ENCODE data around the gene CDYL. TPM values are rescaled to one million over a fixed set of nuclear protein-coding genes. Genes with fewer than 3 reads are reported as not detected.

CDYL gene
- total RNA-seq, 2 donors from 2014 or later: 55.1 to 58.2 TPM

DNA sequence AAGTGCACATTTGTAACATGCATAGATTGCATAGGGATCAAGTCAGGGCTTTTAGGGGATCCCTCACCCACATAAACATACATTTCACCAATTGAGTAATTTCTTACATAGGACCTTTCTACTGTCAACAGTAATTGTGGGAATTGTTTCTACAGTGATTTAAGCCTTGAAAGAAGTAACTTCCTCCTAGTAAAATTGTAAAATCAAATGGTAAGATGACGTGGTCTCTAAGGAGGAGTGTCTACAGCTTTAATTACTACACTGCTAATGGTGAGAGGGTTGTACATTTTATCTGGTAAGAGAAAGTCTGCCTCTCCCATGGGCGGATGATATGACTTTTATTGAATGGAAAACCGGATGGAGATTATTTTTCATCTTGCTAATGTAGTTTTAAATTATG lies 129.6 kb downstream of the CDYL start:
- no peaks in the 10 kb centered on the region for H3K27me3 ChIP-seq (ENCODE audit: control insufficient read depth, insufficient read depth, low read length, poor library complexity, severe bottlenecking)
- no peak overlapping the region for H3K27ac ChIP-seq (ENCODE audit: low read depth, low read length)
- Mint-ChIP-seq H3K4me3 (no peak overlapping the region), H3K27me3 (ENCODE audit: insufficient read depth) (no peaks in the 10 kb centered on the region), H3K27ac (no peak overlapping the region), H3K36me3 (ENCODE audit: low read depth) (peaks cover 19% of the 10 kb centered on the region), H3K4me1 (peaks cover 36% of the 10 kb centered on the region), H3K9me3 (no peaks in the 10 kb centered on the region)
- H3K9me3 ChIP-seq (ENCODE audit: control insufficient read depth, low read length): no peaks in the 10 kb centered on the region
- WGBS, 2 experiments (ENCODE audit: insufficient coverage in 1 of 2, insufficient read length in 1 of 2): 91 to 92% methylated on average over 2 to 3 of the region's 3 CpGs
- no peak for DNase-seq
- no peak overlapping the region for H3K9ac ChIP-seq (ENCODE audit: extremely low read depth, low read length, poor library complexity, severe bottlenecking)
- no peak overlapping the region for H3K4me3 ChIP-seq (ENCODE audit: low read length)
- H3K36me3 ChIP-seq (ENCODE audit: control insufficient read depth, insufficient read depth, low read length): peaks cover 27% of the 10 kb centered on the region
- peaks cover 9% of the 10 kb centered on the region for H3K4me1 ChIP-seq (ENCODE audit: control insufficient read depth, insufficient read depth, low read length)
- TF ChIP-seq, protein P1, sequence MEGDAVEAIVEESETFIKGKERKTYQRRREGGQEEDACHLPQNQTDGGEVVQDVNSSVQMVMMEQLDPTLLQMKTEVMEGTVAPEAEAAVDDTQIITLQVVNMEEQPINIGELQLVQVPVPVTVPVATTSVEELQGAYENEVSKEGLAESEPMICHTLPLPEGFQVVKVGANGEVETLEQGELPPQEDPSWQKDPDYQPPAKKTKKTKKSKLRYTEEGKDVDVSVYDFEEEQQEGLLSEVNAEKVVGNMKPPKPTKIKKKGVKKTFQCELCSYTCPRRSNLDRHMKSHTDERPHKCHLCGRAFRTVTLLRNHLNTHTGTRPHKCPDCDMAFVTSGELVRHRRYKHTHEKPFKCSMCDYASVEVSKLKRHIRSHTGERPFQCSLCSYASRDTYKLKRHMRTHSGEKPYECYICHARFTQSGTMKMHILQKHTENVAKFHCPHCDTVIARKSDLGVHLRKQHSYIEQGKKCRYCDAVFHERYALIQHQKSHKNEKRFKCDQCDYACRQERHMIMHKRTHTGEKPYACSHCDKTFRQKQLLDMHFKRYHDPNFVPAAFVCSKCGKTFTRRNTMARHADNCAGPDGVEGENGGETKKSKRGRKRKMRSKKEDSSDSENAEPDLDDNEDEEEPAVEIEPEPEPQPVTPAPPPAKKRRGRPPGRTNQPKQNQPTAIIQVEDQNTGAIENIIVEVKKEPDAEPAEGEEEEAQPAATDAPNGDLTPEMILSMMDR (conservative IDR thresholded peaks at IDR 0.05): no peak

DNA sequence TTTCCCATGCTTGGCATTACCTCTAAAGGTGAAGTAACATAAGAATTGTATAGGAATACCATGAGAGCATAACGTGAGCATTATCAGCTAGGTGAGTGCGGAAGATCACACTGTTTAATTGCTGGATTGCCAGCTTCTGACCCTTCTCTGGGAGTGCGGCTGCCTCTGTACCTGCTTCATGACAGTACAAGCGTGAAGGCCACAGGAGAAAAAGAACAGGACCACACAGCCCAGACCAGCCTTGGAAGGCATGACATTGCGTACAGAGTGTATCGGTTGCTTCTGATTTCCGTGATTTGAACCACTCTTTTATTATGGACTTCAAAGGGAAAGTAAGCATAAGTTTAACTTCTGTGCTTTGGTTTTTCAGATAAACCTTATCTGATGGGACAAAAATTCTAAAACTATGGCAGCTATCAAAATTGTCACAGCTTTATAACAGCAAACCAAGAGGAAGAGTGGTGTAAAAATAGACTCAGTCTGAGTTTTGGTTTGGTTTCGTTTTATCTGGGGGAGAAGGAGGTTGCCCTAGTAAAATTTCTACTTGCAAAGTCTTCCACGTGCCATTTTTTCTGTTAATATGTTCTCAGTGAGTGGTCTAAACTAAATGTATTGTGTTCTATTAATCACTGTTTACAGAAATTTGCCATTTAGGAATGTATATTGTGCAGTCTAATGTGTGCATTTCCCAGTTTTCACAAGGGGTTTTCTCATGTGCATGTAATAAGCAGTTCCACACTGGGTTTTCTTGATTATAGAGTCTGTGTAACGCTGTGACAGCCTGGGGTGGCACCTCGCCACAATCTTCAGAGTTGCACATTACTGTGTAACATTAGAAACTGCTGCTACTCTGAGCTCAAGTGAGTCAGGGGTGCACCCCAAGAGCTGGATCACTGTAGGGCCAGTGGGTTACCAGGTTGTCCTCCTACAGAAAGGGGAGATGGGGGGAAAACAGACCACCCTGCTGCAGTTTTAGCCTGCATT lies 130.4 kb downstream of the CDYL start:
- TF ChIP-seq, protein P1 (conservative IDR thresholded peaks at IDR 0.05): no peak
- Mint-ChIP-seq H3K9me3 (no peaks in the 10 kb centered on the region), H3K36me3 (ENCODE audit: low read depth) (peaks cover 21% of the 10 kb centered on the region), H3K4me1 (peaks cover 36% of the 10 kb centered on the region), H3K27me3 (ENCODE audit: insufficient read depth) (no peaks in the 10 kb centered on the region), H3K27ac (no peak overlapping the region), H3K4me3 (no peak overlapping the region)
- H3K9me3 ChIP-seq (ENCODE audit: control insufficient read depth, low read length): no peaks in the 10 kb centered on the region
- peaks cover 27% of the 10 kb centered on the region for H3K36me3 ChIP-seq (ENCODE audit: control insufficient read depth, insufficient read depth, low read length)
- peaks cover 9% of the 10 kb centered on the region for H3K4me1 ChIP-seq (ENCODE audit: control insufficient read depth, insufficient read depth, low read length)
- H3K27me3 ChIP-seq (ENCODE audit: control insufficient read depth, insufficient read depth, low read length, poor library complexity, severe bottlenecking): no peaks in the 10 kb centered on the region
- H3K9ac ChIP-seq (ENCODE audit: extremely low read depth, low read length, poor library complexity, severe bottlenecking): no peak overlapping the region
- WGBS, 2 experiments (ENCODE audit: insufficient coverage in 1 of 2, insufficient read length in 1 of 2): 88 to 90% methylated on average over 9 to 11 of the region's 11 CpGs
- no peak overlapping the region for H3K27ac ChIP-seq (ENCODE audit: low read depth, low read length)
- H3K4me3 ChIP-seq (ENCODE audit: low read length): no peak overlapping the region
- no peak for DNase-seq

DNA sequence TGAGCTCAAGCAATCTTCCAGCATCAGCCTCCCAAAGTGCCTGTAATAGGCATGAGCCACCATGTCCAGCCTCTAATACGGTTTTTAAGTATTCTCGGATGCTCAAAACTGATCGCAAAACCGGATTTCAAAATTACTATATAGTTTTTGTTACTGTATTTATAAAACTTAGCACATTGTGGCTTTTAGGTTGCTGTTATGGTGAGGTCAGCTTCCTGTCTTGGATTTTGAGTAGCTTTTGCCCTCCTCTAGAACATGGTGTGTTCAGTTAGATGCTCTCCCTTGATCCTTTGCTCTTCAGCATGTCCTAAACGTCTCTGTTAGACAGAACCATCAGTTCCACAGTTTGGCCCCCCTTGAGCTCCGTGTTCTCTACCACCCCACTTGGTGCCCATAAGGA lies 131.4 kb downstream of the CDYL start:
- no peak overlapping the region for H3K27ac Mint-ChIP-seq
- TF ChIP-seq, protein P1 (conservative IDR thresholded peaks at IDR 0.05): no peak
- WGBS, 2 experiments (ENCODE audit: insufficient coverage in 1 of 2, insufficient read length in 1 of 2): 91 to 92% methylated on average over 2 to 6 of the region's 6 CpGs

More for the DNA sequence above, 131.4 kb downstream of the CDYL start:
- H3K4me1 Mint-ChIP-seq: peaks cover 41% of the 10 kb centered on the region
- H3K9me3 Mint-ChIP-seq: no peaks in the 10 kb centered on the region
- Histone ChIP-seq H3K36me3 (ENCODE audit: control insufficient read depth, insufficient read depth, low read length) (peaks cover 26% of the 10 kb centered on the region), H3K4me3 (ENCODE audit: low read length) (no peak overlapping the region), H3K27ac (ENCODE audit: low read depth, low read length) (no peak overlapping the region), H3K4me1 (ENCODE audit: control insufficient read depth, insufficient read depth, low read length) (peaks cover 9% of the 10 kb centered on the region), H3K27me3 (ENCODE audit: control insufficient read depth, insufficient read depth, low read length, poor library complexity, severe bottlenecking) (no peaks in the 10 kb centered on the region), H3K9ac (ENCODE audit: extremely low read depth, low read length, poor library complexity, severe bottlenecking) (no peak overlapping the region), H3K9me3 (ENCODE audit: control insufficient read depth, low read length) (no peaks in the 10 kb centered on the region)
- no peak for DNase-seq
- H3K4me3 Mint-ChIP-seq: no peak overlapping the region
- H3K27me3 Mint-ChIP-seq (ENCODE audit: insufficient read depth): no peaks in the 10 kb centered on the region
- H3K36me3 Mint-ChIP-seq (ENCODE audit: low read depth): peaks cover 16% of the 10 kb centered on the region

Measured in endodermal cell (in vitro differentiated cells).